ENCODE data around the gene PLCG2.

GRCh38 chr16:81796035-81796434 lies 16.9 kb downstream of the PLCG2 start:
- TF ChIP-seq CTCF (IDR thresholded peaks at IDR 0.05), result no peak
- TF ChIP-seq ZFX (IDR thresholded peaks at IDR 0.05; ENCODE audit: borderline replicate concordance), result no peak
